ENCODE data around the gene SEC11C.

GRCh38 chr18:59139615-59140301 is at the start of gene SEC11C:
- TF ChIP-seq CTCF (conservative IDR thresholded peaks at IDR 0.05 in 1 of 2, IDR thresholded peaks at IDR 0.05 in 1 of 2; ENCODE audit: low read depth in 1 of 2, low read length in 2 of 2) (no peak), EZH2 (IDR thresholded peaks at IDR 0.05; ENCODE audit: low read length, missing control alignments) (no peak)
